Gastroesophageal sphincter (tissue), 4 donors: Measurements from ENCODE around the gene SHISA9. TPM values are rescaled to one million over a fixed set of nuclear protein-coding genes. Genes with fewer than 3 reads are reported as not detected.

ENCODE experiments used
- ATAC-seq: fragments of 150-250 bp; one replicate; pipeline ENCODE4 v1.9.1; 2016; ENCODE audit warnings: mild to moderate bottlenecking, moderate library complexity
- H3K27ac ChIP-seq, 4 donors: fragments of 200-600 bp; sonication (generic) in 3 of 4; 1 replicate in 3 of 4; 2 replicates in 1 of 4; pipeline ENCODE4 v1.5.1; 2016 to 2019
- H3K27me3 ChIP-seq: fragments of 200-600 bp; sonication (generic); one replicate; pipeline ENCODE4 v1.5.1; 2019
- H3K36me3 ChIP-seq, 2 donors: fragments of 200-600 bp; sonication (generic); one replicate each; pipeline ENCODE4 v1.5.1; 2019; ENCODE audit warnings: control low read depth in 1 of 2
- H3K4me1 ChIP-seq, 3 donors: fragments of 200-600 bp; sonication (generic); 1 replicate in 2 of 3; 2 replicates in 1 of 3; pipeline ENCODE4 v1.5.1; 2016 to 2019; ENCODE audit warnings: control low read depth in 2 of 3
- H3K4me3 ChIP-seq, 2 donors: fragments of 200-600 bp; sonication (generic); one replicate each; pipeline ENCODE4 v1.5.1; 2019; ENCODE audit warnings: mild to moderate bottlenecking in 1 of 2, moderate library complexity in 1 of 2
- H3K9me3 ChIP-seq, 3 donors: fragments of 200-600 bp; sonication (generic); one replicate each; pipeline ENCODE4 v1.5.1; 2017 to 2019; ENCODE audit warnings: control low read depth in 2 of 3
- EP300 ChIP-seq: sonication (generic); formaldehyde crosslinking; IDR thresholded peaks from one replicate; pipeline ENCODE4 v1.6.1; 2017; ENCODE audit warnings: antibody characterized with exemption, mild to moderate bottlenecking
- POLR2A ChIP-seq, 2 donors: fragments of 450-650 bp; IDR thresholded peaks; one replicate each; pipeline ENCODE4 v1.6.1; 2017; ENCODE audit warnings: antibody characterized with exemption in 2 of 2, mild to moderate bottlenecking in 2 of 2, moderate library complexity in 1 of 2
- POLR2AphosphoS5 ChIP-seq: sonication (generic); formaldehyde crosslinking; IDR thresholded peaks from one replicate; pipeline ENCODE4 v1.6.1; 2017; ENCODE audit warnings: antibody characterized with exemption
- WGBS, 2 donors: methylation state at CpG; one replicate each; pipeline ENCODE4 v1.1.5; 2018; ENCODE audit warnings: low coverage in 1 of 2; 5-methylcytosine and 5-hydroxymethylcytosine counted together
- total RNA-seq, 4 donors: library from RNA; depleted of rRNA; stranded (reverse); fragments of >200 nt; gene quantifications; one replicate each; pipeline ENCODE4 v1.1.0, GENCODE V29; 2016
- TF ChIP-seq, protein P1 (sequence below), 4 experiments: fragments of 200-600 bp in 2 of 4; fragments of 450-650 bp in 2 of 4; sonication (generic) in 1 of 4; IDR thresholded peaks; one replicate each; pipeline ENCODE4 v1.5.1; 2017 to 2019; ENCODE audit warnings: antibody characterized with exemption in 4 of 4, mild to moderate bottlenecking in 2 of 4, moderate library complexity in 2 of 4

SHISA9 gene
- total RNA-seq, 4 donors from 2014 or later, result 1.1 to 12.6 (median 4.9) TPM

- Histone ChIP-seq H3K36me3 (no peaks in the 10 kb centered on the region), H3K4me1 (no peaks in the 10 kb centered on the region), H3K27me3 (peaks cover 5% of the 10 kb centered on the region), H3K4me3 (no peak overlapping the region), H3K9me3 (no peaks in the 10 kb centered on the region), H3K27ac (no peak overlapping the region)
- TF ChIP-seq EP300 (no peak), POLR2A (IDR thresholded peaks at IDR 0.05) (no peak), POLR2AphosphoS5 (no peak)
- TF ChIP-seq, protein P1, sequence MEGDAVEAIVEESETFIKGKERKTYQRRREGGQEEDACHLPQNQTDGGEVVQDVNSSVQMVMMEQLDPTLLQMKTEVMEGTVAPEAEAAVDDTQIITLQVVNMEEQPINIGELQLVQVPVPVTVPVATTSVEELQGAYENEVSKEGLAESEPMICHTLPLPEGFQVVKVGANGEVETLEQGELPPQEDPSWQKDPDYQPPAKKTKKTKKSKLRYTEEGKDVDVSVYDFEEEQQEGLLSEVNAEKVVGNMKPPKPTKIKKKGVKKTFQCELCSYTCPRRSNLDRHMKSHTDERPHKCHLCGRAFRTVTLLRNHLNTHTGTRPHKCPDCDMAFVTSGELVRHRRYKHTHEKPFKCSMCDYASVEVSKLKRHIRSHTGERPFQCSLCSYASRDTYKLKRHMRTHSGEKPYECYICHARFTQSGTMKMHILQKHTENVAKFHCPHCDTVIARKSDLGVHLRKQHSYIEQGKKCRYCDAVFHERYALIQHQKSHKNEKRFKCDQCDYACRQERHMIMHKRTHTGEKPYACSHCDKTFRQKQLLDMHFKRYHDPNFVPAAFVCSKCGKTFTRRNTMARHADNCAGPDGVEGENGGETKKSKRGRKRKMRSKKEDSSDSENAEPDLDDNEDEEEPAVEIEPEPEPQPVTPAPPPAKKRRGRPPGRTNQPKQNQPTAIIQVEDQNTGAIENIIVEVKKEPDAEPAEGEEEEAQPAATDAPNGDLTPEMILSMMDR (IDR thresholded peaks at IDR 0.05), result no peak
- WGBS, 2 donors, result 61% methylated on average over 2 to 3 of the region's 3 CpGs
- ATAC-seq, result no peak
These were observed 361.1 kb downstream of the SHISA9 start for GRCh38 chr16:13262270-13263090.

DNA sequence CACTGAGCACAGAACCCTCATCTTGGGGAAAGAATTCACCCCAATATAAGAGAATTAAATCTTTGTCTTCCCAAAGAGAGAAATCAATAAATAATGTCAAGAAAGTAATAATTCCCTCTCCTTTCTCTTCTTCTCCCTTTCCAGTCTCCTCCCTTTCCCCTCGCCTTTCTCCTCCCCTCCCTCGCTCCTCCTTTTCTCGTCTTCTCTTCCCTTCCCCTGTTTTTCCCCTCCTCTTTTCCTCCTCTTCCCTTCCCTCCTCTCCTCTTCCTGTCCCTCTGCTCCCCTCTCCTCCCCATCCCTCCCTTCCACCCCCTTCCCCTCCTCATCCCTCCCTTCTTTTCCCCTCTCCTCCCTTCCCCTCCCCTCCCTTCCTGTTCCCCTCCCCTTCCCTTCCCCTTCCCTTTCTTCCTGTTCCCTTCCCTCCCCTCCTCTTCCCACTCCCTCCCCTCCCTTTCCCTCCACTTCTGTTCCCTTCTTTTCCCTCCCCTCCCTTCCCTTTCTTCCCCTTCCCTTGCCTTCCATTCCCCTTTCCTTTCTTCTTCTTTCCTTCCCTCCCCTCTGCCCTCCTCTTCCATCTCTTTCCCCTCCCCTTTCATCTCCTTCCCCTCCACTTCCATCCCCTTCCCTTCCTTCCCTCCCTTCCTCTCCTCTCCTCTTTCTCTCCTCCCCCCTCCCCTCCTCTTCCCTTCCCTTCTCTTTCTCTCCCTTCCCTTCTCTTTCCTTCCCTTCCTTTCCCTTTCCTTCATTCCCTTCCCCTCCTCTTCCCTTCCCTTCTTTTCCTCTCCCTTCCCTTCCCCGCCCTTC, 363.6 kb downstream of the SHISA9 start:
- H3K4me3 ChIP-seq, result no peak overlapping the region
- H3K27me3 ChIP-seq, result peaks cover 15% of the 10 kb centered on the region
- no peaks in the 10 kb centered on the region for H3K36me3 ChIP-seq
- ATAC-seq, result no peak
- no peaks in the 10 kb centered on the region for H3K4me1 ChIP-seq
- TF ChIP-seq, protein P1 (IDR thresholded peaks at IDR 0.05), result no peak
- TF ChIP-seq EP300 (no peak), POLR2A (IDR thresholded peaks at IDR 0.05) (no peak), POLR2AphosphoS5 (no peak)
- WGBS, 2 donors, result 69 to 81% methylated on average over 2 to 3 of the region's 4 CpGs
- no peaks in the 10 kb centered on the region for H3K9me3 ChIP-seq
- H3K27ac ChIP-seq, result no peak overlapping the region

DNA sequence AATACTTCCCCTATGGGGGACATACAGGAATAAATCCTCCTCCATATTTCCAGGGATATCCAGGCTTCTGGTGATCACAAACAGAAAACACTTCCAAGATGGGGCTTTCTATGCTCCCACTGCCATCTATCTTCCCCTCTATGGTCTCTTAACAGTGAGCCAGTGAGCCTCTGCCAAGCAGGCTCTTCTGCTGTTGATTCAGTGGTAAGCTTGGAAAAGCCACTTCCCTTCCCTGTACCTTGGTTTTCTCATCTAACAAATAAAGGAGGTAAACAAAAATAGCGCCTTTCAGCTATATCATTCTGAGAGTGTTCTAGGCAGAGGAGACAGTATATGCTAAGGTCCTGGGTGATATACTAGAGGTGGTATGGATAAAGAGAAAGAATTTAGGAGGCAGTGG, 368.0 kb downstream of the SHISA9 start:
- ATAC-seq, result no peak
- Histone ChIP-seq H3K27ac (no peak overlapping the region), H3K27me3 (peaks cover 15% of the 10 kb centered on the region), H3K36me3 (no peaks in the 10 kb centered on the region), H3K9me3 (no peaks in the 10 kb centered on the region), H3K4me1 (no peaks in the 10 kb centered on the region), H3K4me3 (no peak overlapping the region)
- no CpG with 5 or more reads among the region's 1 CpG for WGBS, 2 donors
- TF ChIP-seq, protein P1 (IDR thresholded peaks at IDR 0.05), result no peak
- no peak for TF ChIP-seq POLR2A (IDR thresholded peaks at IDR 0.05)
- TF ChIP-seq EP300, result no peak
- no peak for TF ChIP-seq POLR2AphosphoS5

GRCh38 chr16:13269905-13270528, 368.6 kb downstream of the SHISA9 start:
- Histone ChIP-seq H3K9me3 (no peaks in the 10 kb centered on the region), H3K36me3 (no peaks in the 10 kb centered on the region), H3K4me3 (no peak overlapping the region), H3K4me1 (no peaks in the 10 kb centered on the region), H3K27ac (no peak overlapping the region), H3K27me3 (peaks cover 15% of the 10 kb centered on the region)
- no peak for ATAC-seq
- TF ChIP-seq EP300 (no peak), POLR2AphosphoS5 (no peak)
- whole genome bisulfite sequencing, 2 donors, result 52 to 85% methylated on average over 2 to 4 of the region's 5 CpGs

DNA sequence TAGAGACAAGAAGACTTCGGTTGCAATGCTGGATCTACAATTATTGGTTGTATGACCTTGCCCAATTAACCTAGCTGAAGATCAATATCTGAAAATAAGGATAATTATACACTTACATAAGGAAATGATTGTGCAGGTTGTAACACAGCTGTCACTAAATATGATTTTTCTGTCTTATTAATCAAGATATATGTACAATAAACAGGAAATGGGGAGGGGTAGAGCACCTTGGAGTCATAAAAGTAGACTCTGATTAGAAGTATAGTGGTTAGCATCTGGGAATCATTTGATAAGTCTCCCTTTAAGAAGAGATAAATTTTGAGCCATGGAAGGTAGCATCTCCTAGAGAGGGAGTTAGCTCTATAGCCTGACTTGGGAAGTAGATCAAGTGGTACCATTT, 369.2 kb downstream of the SHISA9 start:
- H3K4me1 ChIP-seq, result no peaks in the 10 kb centered on the region
- TF ChIP-seq POLR2AphosphoS5 (no peak), POLR2A (IDR thresholded peaks at IDR 0.05) (no peak), EP300 (no peak)
- TF ChIP-seq, protein P1 (IDR thresholded peaks at IDR 0.05), result no peak
- H3K4me3 ChIP-seq, result no peak overlapping the region
- H3K9me3 ChIP-seq, result no peaks in the 10 kb centered on the region
- H3K27me3 ChIP-seq, result peaks cover 15% of the 10 kb centered on the region
- WGBS, 2 donors, result 81 to 85% methylated on average over 1 of the region's 1 CpG
- no peak overlapping the region for H3K27ac ChIP-seq
- no peak for ATAC-seq
- H3K36me3 ChIP-seq, result no peaks in the 10 kb centered on the region
